IMR-90 (cell line): Measurements from ENCODE around the gene TMF1. TPM values are rescaled to one million over a fixed set of nuclear protein-coding genes. Genes with fewer than 3 reads are reported as not detected.

Experiments used
- ATAC-seq: fragments of 200-7000 bp; cut with Tn5 transposase; 2 replicates; pipeline ENCODE4 v1.9.1; 2020; ENCODE audit warnings: low read depth, mild to moderate bottlenecking, moderate library complexity
- BruUV-seq: library from RNA; stranded (reverse); fragments of 400-500 nt; replicated peaks from 2 replicates; lab custom pipeline; 2021; lab: Mats Ljungman, UMichigan
- CTCF ChIA-PET: fragments of 300-600 bp; formaldehyde crosslinking; extraction: SDS; loops from one replicate; lab custom pipeline; 2021; ENCODE audit warnings: antibody characterized with exemption; lab: Yijun Ruan, JAX
- POLR2A ChIA-PET: fragments of 300-600 bp; sonication (Branson Sonifier 250); formaldehyde crosslinking; loops from one replicate; lab custom pipeline; 2022; ENCODE audit warnings: antibody characterized with exemption; ENCODE audit not compliant: unreplicated experiment; lab: Charles Lee
- DNase-seq: peaks from one replicate; pipeline ENCODE4 v3.0.0; 2013
- H2AFZ ChIP-seq: replicated peaks from 2 replicates; pipeline ENCODE3; 2013; ENCODE audit warnings: low read length, mild to moderate bottlenecking; ENCODE audit not compliant: poor library complexity
- H2AK5ac ChIP-seq: 2 replicates; pipeline ENCODE4 v1.6.1; 2013; ENCODE audit warnings: low read depth, low read length, inconsistent platforms
- H2AK9ac ChIP-seq: replicated peaks from 2 replicates; pipeline ENCODE3; 2013; ENCODE audit warnings: mild to moderate bottlenecking, low read depth, low read length, moderate library complexity; ENCODE audit not compliant: poor library complexity
- H2BK120ac ChIP-seq: 2 replicates; pipeline ENCODE4 v1.6.1; 2013; ENCODE audit warnings: low read depth, low read length, inconsistent platforms
- H2BK15ac ChIP-seq: 3 replicates; pipeline ENCODE4 v1.6.1; 2013; ENCODE audit warnings: low read depth, low read length, inconsistent platforms
- H2BK20ac ChIP-seq: 2 replicates; pipeline ENCODE4 v1.6.1; 2013; ENCODE audit warnings: low read depth, mild to moderate bottlenecking, inconsistent platforms, low read length, moderate library complexity
- H2BK5ac ChIP-seq: 2 replicates; pipeline ENCODE4 v1.6.1; 2013; ENCODE audit warnings: mild to moderate bottlenecking, low read depth, low read length, inconsistent platforms; ENCODE audit not compliant: poor library complexity, severe bottlenecking
- H3K14ac ChIP-seq: replicated peaks from 2 replicates; pipeline ENCODE4 v1.6.1; 2013; ENCODE audit warnings: low read depth, low read length, inconsistent platforms
- H3K18ac ChIP-seq: 2 replicates; pipeline ENCODE4 v1.6.1; 2013; ENCODE audit warnings: low read depth, low read length, control low read depth
- H3K23ac ChIP-seq: 2 replicates; pipeline ENCODE4 v1.6.1; 2013; ENCODE audit warnings: low read depth, low read length, inconsistent platforms
- H3K27ac ChIP-seq: 2 replicates; pipeline ENCODE4 v1.5.1; 2013; ENCODE audit warnings: mild to moderate bottlenecking, control low read depth, low read length; ENCODE audit not compliant: insufficient read depth
- H3K27me3 ChIP-seq: 2 replicates; pipeline ENCODE4 v1.6.1; 2013; ENCODE audit warnings: low read length; ENCODE audit not compliant: control insufficient read depth, insufficient read depth
- H3K36me3 ChIP-seq: 2 replicates; pipeline ENCODE4 v1.6.1; 2013; ENCODE audit warnings: low read length, mixed read lengths; ENCODE audit not compliant: control insufficient read depth, insufficient read depth
- H3K4ac ChIP-seq: 2 replicates; pipeline ENCODE4 v1.6.1; 2013; ENCODE audit warnings: low read depth, low read length, inconsistent platforms
- H3K4me1 ChIP-seq: 2 replicates; pipeline ENCODE4 v1.6.1; 2013; ENCODE audit warnings: low read length, mixed read lengths; ENCODE audit not compliant: control insufficient read depth, insufficient read depth
- H3K4me2 ChIP-seq: 2 replicates; pipeline ENCODE4 v1.6.1; 2013; ENCODE audit warnings: low read depth, mild to moderate bottlenecking, control low read depth, low read length, moderate library complexity
- H3K4me3 ChIP-seq: 2 replicates; pipeline ENCODE4 v1.5.1; 2013; ENCODE audit warnings: low read depth, mild to moderate bottlenecking, control low read depth, low read length, moderate library complexity; ENCODE audit not compliant: insufficient read depth
- H3K56ac ChIP-seq: 2 replicates; pipeline ENCODE4 v1.6.1; 2013; ENCODE audit warnings: low read length, inconsistent platforms; ENCODE audit not compliant: insufficient read depth; ENCODE audit errors: extremely low read depth
- H3K79me1 ChIP-seq, 2 experiments: 2 replicates each; pipeline ENCODE4 v1.6.1; 2013; ENCODE audit warnings: low read length in 2 of 2, inconsistent platforms in 1 of 2, low read depth in 1 of 2
- H3K9ac ChIP-seq: 2 replicates; pipeline ENCODE4 v1.6.1; 2013; ENCODE audit warnings: low read depth, low read length, control low read depth
- H3K9me1 ChIP-seq: 2 replicates; pipeline ENCODE4 v1.6.1; 2013; ENCODE audit warnings: low read length, inconsistent platforms; ENCODE audit not compliant: insufficient read depth
- H3K9me3 ChIP-seq: 2 replicates; pipeline ENCODE4 v1.6.1; 2013; ENCODE audit warnings: low read length; ENCODE audit not compliant: control insufficient read depth, insufficient read depth
- H4K20me1 ChIP-seq: 2 replicates; pipeline ENCODE4 v1.6.1; 2013; ENCODE audit warnings: low read length, inconsistent platforms; ENCODE audit not compliant: insufficient read depth
- H4K5ac ChIP-seq: 2 replicates; pipeline ENCODE4 v1.6.1; 2013; ENCODE audit warnings: mild to moderate bottlenecking, low read depth, low read length, control low read depth
- H4K8ac ChIP-seq, 2 experiments: 2 replicates each; pipeline ENCODE4 v1.6.1; 2013; ENCODE audit warnings: low read depth in 2 of 2, low read length in 2 of 2, control low read depth in 1 of 2, inconsistent platforms in 1 of 2
- H4K91ac ChIP-seq: 2 replicates; pipeline ENCODE4 v1.6.1; 2013; ENCODE audit warnings: low read depth, low read length, inconsistent platforms; ENCODE audit not compliant: insufficient read depth
- BHLHE40 ChIP-seq: fragments of 150-350 bp; IDR thresholded peaks from 2 replicates; pipeline ENCODE4 v1.6.1; 2016; ENCODE audit warnings: mild to moderate bottlenecking, low read depth, low read length
- CEBPB ChIP-seq: IDR thresholded peaks from 2 replicates; pipeline ENCODE4 v1.6.1; 2012; ENCODE audit warnings: low read depth, low read length, improper control_type of control experiment
- CHD1 ChIP-seq: IDR thresholded peaks from 2 replicates; pipeline ENCODE4 v1.6.1; 2012; ENCODE audit warnings: low read depth, low read length, improper control_type of control experiment
- CTCF ChIP-seq: conservative IDR thresholded peaks from 2 replicates; pipeline ENCODE4 v1.5.1; 2012; ENCODE audit warnings: mild to moderate bottlenecking, low read depth, low read length, improper control_type of control experiment
- ELK1 ChIP-seq: fragments of 150-350 bp; IDR thresholded peaks from 2 replicates; pipeline ENCODE4 v1.6.1; 2016; ENCODE audit warnings: low read depth, mild to moderate bottlenecking, low read length, moderate library complexity, borderline replicate concordance
- FOS ChIP-seq: fragments of 150-350 bp; IDR thresholded peaks from 2 replicates; pipeline ENCODE4 v1.6.1; 2016; ENCODE audit warnings: low read depth, low read length
- MAFK ChIP-seq: IDR thresholded peaks from 2 replicates; pipeline ENCODE4 v1.6.1; 2012; ENCODE audit warnings: low read depth, low read length, improper control_type of control experiment
- MAZ ChIP-seq: IDR thresholded peaks from 2 replicates; pipeline ENCODE4 v1.6.1; 2012; ENCODE audit warnings: low read depth, mild to moderate bottlenecking, low read length, improper control_type of control experiment, moderate library complexity, borderline replicate concordance
- MXI1 ChIP-seq: IDR thresholded peaks from 2 replicates; pipeline ENCODE4 v1.6.1; 2012; ENCODE audit warnings: low read depth, mild to moderate bottlenecking, low read length, moderate library complexity, borderline replicate concordance
- POLR2A ChIP-seq: IDR thresholded peaks from 2 replicates; pipeline ENCODE4 v1.6.1; 2012; ENCODE audit warnings: mild to moderate bottlenecking, low read depth, low read length
- RAD21 ChIP-seq: IDR thresholded peaks from 2 replicates; pipeline ENCODE4 v1.6.1; 2012; ENCODE audit warnings: low read length, improper control_type of control experiment
- RFX5 ChIP-seq: IDR thresholded peaks from 2 replicates; pipeline ENCODE4 v1.8.0; 2012; ENCODE audit warnings: low read depth, mild to moderate bottlenecking, low read length, moderate library complexity
- SMC3 ChIP-seq: fragments of 150-350 bp; IDR thresholded peaks from 2 replicates; pipeline ENCODE4 v1.6.1; 2016; ENCODE audit warnings: low read depth, mild to moderate bottlenecking, antibody characterized with exemption, low read length, moderate library complexity
- WGBS, 2 experiments: methylation state at CpG; one replicate each; pipeline versions ENCODE4 v1.1.5 to v1.1.7; 2013; ENCODE audit warnings: missing lambda C conversion rate in 2 of 2; ENCODE audit not compliant: insufficient read length in 1 of 2; ENCODE audit errors: extremely low coverage in 2 of 2; 5-methylcytosine and 5-hydroxymethylcytosine counted together
- dilution Hi-C: fragments of 300-500 bp; cut with HindIII; formaldehyde crosslinking; loops from one replicate; pipeline ENCODE4 v1.14.3; 2018; ENCODE audit warnings: low sequenced_read_pairs; ENCODE audit not compliant: unreplicated experiment
- in situ Hi-C: fragments of 300-500 bp; cut with MboI; formaldehyde crosslinking; loops from 3 replicates; pipeline ENCODE4 v1.14.3; 2019; ENCODE audit warnings: low sequenced_read_pairs, inconsistent platforms, mixed read lengths
- intact Hi-C: fragments of 100-400 bp; cut with micrococcal nuclease; formaldehyde crosslinking; loops from 2 replicates; pipeline ENCODE4 v1.10.0; 2022
- polyA plus RNA-seq, 3 experiments: library from polyadenylated mRNA; depleted of rRNA; stranded (reverse); fragments of >200 nt; gene quantifications; 2 replicates each; pipeline ENCODE4 v1.2.3, GENCODE V29; 2012; ENCODE audit warnings: low replicate concordance in 1 of 3
- total RNA-seq: library from RNA; depleted of rRNA; stranded (reverse); fragments of >200 nt; gene quantifications from 2 replicates; pipeline ENCODE4 v1.2.3, GENCODE V29; 2012

The TMF1 gene
- total and polyA plus RNA-seq, 2 of the 4 experiments (the other 2 are of a cell fraction) = 12.4 to 39.1 TPM

GRCh38 chr3:69085833-69086722 lies 33.9 kb upstream of the TMF1 start:
- peak overlapping the region; percentile 78 for H3K4me2 ChIP-seq
- ChIA-PET CTCF (interaction anchor here (0.7 to 1.4 kb wide), 4 partner anchors 35 to 1787 kb away, joined by 3 to 7 read pairs (median 3); no protein-coding TSS in a partner anchor), POLR2A (interaction anchor here (0.6 kb wide), 1 partner anchor 474 kb away, joined by 3 read pairs; no protein-coding TSS in a partner anchor)
- WGBS, 2 experiments = 0% methylated on average over 1 of the region's 8 CpGs; no CpG with 5 or more reads in 1 of the 2 experiments
- peak overlapping the region; percentile 66 for H2BK20ac ChIP-seq
- intact Hi-C loops = loop anchor here (10.0 kb wide), 2 partner anchors 779 to 859 kb away; no protein-coding TSS in a partner anchor
- H3K79me1 ChIP-seq = peaks cover 8 to 52% of the 10 kb centered on the region in 2 experiments; a peak in 3 of 4 replicates
- BruUV-seq = no TSS peak
- peak overlapping the region; percentile 67 to 93; a peak in 3 of 4 replicates for H4K8ac ChIP-seq
- H3K9me1 ChIP-seq = peaks cover 25% of the 10 kb centered on the region
- H3K36me3 ChIP-seq = peaks cover 3% of the 10 kb centered on the region; the same call in 1 of the 2 replicates
- peak overlapping the region; percentile 87 for H2AK5ac ChIP-seq
- peak overlapping the region; percentile 83 for H3K23ac ChIP-seq
- in situ Hi-C loops = no loop called here
- peak overlapping the region; percentile 97 for H3K14ac ChIP-seq
- peaks cover 23% of the 10 kb centered on the region; the same call in 1 of the 2 replicates for H4K20me1 ChIP-seq
- H3K9me3 ChIP-seq = no peaks in the 10 kb centered on the region
- peak overlapping the region; percentile 87 for H2BK5ac ChIP-seq
- peak; percentile 36 for ATAC-seq
- peak overlapping the region; percentile 87 for H3K4me3 ChIP-seq
- peak overlapping the region; percentile 89 for H4K91ac ChIP-seq
- peak overlapping the region; percentile 90 for H2BK120ac ChIP-seq
- peak overlapping the region; percentile 99 for H2AK9ac ChIP-seq
- peak overlapping the region; percentile 80 for H3K18ac ChIP-seq
- H2AFZ ChIP-seq = peak overlapping the region; percentile 83
- H3K4ac ChIP-seq = peak overlapping the region; percentile 97
- H3K27me3 ChIP-seq = no peaks in the 10 kb centered on the region
- peak overlapping the region; percentile 67; the same call in 2 of the 3 replicates for H2BK15ac ChIP-seq
- H3K4me1 ChIP-seq = peaks cover 14% of the 10 kb centered on the region
- dilution Hi-C loops = no loop called here
- H3K27ac ChIP-seq = peak overlapping the region; percentile 86
- H3K9ac ChIP-seq = peak overlapping the region; percentile 79
- H4K5ac ChIP-seq = peak overlapping the region; percentile 73
- peak overlapping the region; percentile 86 for H3K56ac ChIP-seq
- peak; percentile 92 for DNase-seq
- TF ChIP-seq MAFK (no peak), SMC3 (no peak), RFX5 (no peak), MXI1 (no peak), POLR2A (no peak), CEBPB (0 out of 2 replicates have a peak, but pooled peaks have one; percentile 4), BHLHE40 (no peak), FOS (no peak), RAD21 (no peak), CHD1 (0 out of 2 replicates have a peak, but pooled peaks have one; percentile 73), ELK1 (no peak), CTCF (no peak), MAZ (no peak)
